Hepatocyte (in vitro differentiated cells): Measurements from ENCODE around the gene TOX3.

Experiments
- EZH2 ChIP-seq: fragments of 200-600 bp; sonication (generic); IDR thresholded peaks from 2 replicates; pipeline ENCODE4 v1.6.1; 2016; ENCODE audit warnings: antibody characterized with exemption, mild to moderate bottlenecking, borderline replicate concordance
- TF ChIP-seq, protein P1 (sequence below): fragments of 200-600 bp; sonication (generic); IDR thresholded peaks from 2 replicates; pipeline ENCODE4 v1.5.1; 2016; ENCODE audit warnings: antibody characterized with exemption, mild to moderate bottlenecking; ENCODE audit not compliant: poor library complexity

DNA sequence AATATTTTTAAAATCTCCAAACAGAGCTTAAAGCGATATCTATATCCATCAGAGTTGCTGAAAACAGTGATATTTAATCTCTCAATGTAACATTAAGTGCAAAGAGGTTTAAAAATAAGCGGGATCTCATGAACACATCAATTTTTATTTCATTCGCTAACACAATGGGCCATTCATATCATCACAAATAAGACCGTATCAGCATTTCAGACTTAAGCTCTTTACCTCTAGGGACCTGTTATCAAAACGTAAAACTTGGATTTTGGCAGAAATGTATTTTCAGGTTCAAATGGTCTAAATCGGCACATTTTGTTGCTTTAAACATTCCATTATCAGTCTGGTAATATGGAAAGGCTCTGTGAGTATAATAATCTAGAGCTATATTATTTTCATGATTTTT is 77.9 kb downstream of the TOX3 start:
- TF ChIP-seq EZH2, result no peak
- TF ChIP-seq, protein P1, sequence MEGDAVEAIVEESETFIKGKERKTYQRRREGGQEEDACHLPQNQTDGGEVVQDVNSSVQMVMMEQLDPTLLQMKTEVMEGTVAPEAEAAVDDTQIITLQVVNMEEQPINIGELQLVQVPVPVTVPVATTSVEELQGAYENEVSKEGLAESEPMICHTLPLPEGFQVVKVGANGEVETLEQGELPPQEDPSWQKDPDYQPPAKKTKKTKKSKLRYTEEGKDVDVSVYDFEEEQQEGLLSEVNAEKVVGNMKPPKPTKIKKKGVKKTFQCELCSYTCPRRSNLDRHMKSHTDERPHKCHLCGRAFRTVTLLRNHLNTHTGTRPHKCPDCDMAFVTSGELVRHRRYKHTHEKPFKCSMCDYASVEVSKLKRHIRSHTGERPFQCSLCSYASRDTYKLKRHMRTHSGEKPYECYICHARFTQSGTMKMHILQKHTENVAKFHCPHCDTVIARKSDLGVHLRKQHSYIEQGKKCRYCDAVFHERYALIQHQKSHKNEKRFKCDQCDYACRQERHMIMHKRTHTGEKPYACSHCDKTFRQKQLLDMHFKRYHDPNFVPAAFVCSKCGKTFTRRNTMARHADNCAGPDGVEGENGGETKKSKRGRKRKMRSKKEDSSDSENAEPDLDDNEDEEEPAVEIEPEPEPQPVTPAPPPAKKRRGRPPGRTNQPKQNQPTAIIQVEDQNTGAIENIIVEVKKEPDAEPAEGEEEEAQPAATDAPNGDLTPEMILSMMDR, result no peak
